ENCODE results near the gene ADARB2.

Gene ADARB2

DNA sequence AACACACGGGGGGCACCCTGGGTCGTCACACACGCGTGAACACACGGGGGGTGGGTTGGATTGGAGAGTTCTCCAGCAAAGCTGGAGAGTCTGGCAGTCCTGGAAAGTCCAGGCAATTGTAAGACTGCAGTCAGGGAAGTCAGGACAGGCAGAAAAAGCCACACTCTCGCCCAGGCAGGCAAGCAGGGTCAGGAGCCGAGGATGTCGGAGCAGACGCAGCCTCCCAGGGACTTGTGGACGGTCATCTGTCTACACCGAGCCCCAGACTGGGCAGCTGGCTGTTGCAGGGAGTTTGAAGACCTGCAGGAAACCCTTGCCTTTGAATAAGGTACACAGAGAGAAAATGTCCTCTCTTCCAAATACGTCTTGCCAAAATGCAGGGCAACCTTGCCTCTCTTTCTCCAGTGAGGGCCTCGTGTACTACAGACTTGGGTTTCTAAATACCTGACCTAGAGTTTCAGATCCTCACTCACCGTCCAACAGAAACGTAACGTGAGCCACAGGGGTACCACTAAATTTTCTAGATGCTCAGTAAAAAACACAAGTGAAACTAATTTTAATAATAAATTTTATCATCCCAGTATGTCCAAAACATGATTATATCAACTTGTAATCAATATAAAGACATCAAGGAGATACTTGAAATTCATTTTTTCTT, 176.7 kb downstream of the ADARB2 start:
- DNase-seq: no peak

GRCh38 chr10:1559761-1560160, 177.6 kb downstream of the ADARB2 start:
- no peak for DNase-seq

DNA sequence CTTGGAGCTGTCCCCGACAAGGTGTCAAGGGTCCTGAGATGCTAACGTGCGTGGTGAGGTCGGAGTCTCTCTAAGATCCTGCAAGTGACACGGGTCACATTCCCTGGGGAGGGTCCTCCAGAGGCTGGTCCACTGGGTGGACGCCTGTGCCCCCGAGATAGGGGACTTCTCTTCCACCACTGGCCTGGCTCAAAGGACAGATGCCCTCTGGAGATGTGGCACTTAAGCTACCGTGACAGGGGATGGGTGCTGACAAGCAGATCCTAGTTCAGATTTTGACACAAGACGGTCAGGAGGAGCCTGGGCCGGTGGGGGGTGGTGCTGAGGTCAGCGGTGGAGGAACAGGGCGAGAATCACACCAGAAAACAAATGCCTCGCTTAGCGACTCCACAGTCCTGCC, 178.0 kb downstream of the ADARB2 start:
- DNase-seq: no peak

DNA sequence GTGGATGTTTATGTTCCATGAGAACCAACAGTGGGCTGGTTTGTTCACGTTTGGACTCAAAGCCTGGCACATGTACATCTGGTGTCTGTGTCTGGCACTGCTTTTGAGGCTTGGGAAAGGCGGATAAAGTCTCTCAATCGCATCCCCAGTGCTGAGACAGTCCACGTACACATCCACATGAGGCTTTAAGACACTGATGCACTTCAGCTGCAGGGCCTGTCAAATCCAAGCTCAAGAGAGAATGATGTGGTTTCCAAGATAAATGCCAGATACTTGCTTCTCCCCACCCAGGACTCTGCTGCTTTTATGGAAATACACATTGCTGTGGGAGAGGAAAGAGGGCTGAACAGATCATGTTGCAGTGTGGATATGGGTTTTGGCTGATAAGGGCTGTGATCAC, 178.4 kb downstream of the ADARB2 start:
- DNase-seq: no peak

DNA sequence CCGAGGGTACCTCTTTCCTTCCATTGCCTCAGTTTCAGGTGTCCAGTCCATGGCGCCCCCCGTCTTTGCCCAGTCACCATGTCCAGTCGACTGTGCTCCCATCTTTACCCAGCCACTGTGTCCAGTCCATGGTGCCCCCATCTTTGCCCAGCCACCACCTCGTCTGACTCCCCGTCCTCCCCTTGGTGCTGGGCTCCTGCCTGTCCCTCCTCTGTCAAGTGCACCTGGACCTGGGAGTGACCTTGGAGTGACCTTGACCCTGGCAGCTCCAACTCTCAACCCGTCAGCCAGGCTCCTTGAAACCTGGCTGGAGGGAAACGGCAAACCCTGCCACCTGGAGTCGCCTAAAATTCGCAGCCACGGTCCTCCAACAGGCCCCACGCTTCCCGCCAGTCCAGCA, 180.2 kb downstream of the ADARB2 start:
- no peak for DNase-seq

GRCh38 chr10:1556496-1556895, 180.8 kb downstream of the ADARB2 start:
- DNase-seq: no peak

DNA sequence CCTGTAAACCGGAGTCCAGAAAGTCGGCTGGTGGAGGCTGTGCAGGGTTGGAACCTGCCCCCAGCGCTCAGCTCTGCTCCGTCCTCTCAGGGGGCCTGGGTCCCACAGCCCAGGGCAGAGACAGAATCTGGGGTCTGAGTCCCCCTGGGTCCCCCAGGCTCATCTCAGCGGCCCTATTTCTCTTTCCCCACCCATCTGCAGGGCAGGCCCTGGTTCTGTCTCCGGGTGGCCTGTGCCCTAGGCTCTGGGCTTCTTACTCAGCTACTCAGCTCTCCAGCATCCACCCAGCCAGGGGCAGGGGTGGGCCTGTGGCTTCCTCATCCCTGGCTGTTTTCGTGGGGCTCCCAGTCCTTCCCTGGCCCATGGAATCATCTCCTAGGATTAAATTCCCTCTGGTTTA, 183.4 kb downstream of the ADARB2 start:
- no peak for DNase-seq

DNA sequence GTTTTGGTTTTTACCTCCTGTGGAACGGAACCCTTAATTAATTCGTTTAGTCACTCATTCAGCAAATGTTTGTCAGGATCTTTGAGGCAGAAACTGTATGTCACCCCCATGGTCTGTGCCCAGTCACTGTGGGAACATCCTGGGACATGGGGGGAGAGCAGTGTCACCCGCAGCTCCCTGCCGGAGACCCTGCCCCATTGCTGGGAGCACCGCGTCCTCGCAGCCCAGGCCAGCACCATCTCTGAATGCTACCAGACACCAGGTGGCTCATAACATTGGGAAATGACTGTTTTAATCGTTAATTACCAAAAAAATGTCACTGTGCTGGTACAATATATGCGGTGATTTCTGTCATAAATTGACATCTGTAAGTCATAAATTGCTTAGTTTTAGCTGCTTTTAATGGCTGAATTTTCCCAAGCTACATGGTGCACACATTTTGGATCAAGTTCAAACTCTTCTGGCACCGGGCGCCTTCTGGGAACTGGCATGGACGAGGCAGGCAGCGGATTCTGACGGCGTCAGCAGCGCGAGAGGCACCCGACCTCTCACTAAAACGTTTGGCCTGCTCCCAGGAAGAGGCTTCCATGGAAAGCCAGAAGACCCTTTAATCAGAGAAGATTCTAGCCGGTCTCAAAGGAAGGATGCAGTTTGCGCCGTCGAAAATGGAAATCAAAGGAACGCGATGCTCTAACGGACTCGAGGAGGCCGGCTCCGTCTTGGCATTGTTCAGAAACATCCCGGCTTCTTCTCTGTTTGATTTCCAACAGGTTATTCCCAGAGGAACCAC, 184.2 kb downstream of the ADARB2 start:
- no peak for DNase-seq

DNA sequence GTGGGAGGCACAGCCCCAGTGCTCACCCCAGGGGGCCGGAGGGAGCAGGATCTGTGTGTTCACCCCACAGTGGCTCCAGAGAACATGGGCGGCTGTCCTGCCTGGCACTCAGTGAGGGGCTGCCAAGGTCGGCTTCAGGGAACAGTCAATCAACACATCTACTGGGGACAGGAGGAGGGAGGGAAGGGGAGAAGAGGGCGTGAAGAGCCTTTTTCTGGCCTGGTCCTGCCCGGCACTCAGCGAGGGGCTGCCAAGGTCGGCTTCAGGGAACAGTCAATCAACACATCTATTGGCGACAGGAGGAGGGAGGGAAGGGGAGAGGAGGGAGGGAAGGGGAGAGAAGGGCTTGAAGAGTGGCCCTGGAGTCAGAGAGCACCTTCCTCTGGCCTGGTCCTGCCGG, 184.9 kb downstream of the ADARB2 start:
- no peak for DNase-seq

DNA sequence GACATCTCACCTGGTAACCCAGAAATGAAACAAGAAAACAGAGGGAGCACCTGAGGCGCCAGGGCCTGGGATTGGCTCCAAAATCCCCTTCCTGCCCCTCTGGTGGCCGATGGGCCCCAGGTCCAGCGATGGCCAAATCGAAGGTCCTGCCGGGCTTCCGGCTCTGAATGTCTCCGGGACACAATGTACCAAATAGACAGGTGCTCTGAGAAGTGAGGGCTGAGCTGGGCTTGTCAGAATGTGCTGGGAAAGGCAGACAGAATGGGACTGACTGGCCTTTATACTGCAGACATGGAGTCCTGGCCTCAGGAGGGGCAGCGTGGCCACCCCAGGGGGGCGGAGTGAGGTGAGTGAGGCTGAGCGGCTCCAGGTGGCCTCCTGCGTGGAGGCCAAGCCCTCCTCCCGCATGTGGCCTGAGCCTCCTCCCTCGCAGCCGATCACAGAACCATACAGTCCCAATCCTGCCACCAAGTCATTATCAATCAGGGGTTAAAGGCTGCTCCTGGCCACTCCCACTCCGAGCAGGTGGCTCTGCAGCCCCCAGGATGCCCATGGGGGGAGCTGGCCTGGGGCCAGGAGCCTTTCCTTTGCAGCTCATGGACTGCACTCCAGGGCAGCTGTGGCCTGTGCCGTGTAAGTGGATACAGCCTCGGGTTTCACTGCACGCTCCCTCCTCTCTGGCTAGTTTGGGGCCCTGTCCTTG, 185.5 kb downstream of the ADARB2 start:
- DNase-seq: no peak

DNA sequence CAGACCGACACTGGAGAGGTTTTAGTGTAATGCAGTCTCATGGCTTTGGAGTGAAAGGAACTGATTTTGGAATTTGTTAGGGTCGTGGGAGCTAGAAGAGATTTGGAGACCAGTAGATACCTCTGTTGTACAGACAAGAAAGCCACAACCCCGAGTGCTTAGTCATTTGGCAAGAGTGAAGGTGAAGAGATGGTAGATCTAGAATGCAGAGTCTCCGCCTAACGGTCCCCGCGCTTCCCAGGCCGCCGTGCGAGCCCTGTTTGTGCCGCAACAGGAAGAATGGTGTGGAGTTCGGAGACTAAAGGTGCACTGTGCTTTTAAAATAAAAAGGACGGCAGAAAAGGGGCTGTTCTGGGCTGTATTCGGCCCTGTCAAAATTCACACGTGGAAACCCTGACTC, 186.7 kb downstream of the ADARB2 start:
- no peak for DNase-seq

DNA sequence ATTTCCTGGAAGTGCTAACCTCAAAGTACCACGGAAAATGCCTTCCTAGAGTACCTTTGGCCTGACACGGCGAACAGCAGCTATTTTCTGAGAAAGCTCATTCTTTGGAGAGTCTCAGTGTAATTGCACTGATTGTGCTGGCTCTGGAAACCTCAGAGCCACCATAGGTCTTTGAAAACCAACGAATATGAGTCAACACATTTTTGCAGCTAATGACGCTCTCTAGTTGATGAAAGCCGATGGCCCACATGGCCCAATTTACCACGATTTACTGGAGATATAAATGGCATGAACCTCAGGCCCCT, 187.1 kb downstream of the ADARB2 start:
- no peak for DNase-seq

GRCh38 chr10:1549591-1550290, 187.6 kb downstream of the ADARB2 start:
- DNase-seq: no peak

DNA sequence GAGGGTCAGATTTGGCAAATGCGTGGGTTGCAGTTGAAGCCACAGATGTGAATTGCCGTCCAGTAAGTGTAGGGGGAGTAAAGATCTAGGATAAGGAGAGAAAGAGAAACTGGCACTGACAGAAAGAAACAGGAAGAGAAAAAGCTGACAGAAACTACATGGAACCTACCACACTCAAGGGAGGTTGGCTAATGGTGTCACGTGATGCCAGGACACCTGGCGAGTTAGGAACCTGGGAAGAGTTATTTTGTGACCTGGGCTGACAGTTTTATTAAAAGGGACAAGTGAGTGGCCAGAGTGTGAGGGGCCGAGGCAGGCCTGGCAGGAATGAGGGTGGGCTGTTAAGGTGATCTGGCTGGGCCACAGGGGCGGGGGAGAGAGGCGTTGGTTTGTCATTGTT, 188.7 kb downstream of the ADARB2 start:
- DNase-seq: no peak

GRCh38 chr10:1548146-1548545, 189.2 kb downstream of the ADARB2 start:
- DNase-seq: no peak

DNA sequence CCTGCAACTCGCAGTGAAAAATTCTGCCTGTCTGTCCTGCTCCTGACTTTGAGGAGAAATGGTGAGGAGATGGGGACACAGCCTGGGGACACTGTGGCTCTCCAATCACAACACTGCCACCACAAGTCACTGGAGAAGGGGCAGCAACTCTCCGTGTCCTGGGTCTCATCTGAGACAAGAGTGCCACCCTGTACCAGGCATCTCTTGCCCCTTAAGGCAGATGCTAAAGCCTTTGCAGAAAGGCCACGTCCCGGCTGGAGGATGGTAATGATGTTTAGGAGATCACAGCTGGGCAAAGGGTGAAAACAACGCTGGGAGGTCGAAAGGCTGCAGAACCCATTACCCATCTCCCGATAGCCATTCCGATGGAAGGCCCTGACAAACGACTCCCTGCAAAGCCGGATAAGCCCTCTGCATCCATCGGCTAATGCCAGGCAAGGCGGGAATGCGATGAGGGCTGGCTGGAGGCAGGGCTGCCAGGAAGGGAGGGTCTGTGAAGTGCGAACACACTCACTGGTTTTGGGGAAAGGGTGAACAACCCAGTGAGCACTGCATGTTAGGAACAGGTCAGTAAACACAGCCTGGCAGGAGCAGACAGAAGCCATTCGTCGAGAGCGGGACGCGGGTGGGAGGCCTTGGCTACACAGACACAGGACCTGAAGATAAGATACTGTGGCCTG, 190.8 kb downstream of the ADARB2 start:
- DNase-seq: no peak

DNA sequence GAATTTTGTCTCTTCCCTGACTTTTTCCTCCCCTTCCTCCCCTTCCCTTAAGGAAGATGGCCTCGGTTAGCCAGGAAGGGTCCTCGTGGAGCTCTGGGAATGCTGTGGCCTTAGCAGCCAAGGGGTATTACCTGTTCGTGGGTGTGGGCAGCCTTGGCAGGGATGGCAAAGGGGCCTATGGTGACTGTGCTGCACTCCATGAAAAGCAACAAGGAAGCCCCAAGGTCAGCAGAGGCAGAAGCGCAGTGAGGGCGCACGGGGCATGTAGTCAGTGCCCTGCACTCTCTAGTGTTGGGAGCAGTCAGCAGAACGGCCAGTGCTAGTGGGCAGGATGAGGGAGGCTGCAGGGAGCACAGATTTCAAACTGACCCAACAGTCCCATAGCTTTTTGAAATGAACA, 191.8 kb downstream of the ADARB2 start:
- DNase-seq: no peak

DNA sequence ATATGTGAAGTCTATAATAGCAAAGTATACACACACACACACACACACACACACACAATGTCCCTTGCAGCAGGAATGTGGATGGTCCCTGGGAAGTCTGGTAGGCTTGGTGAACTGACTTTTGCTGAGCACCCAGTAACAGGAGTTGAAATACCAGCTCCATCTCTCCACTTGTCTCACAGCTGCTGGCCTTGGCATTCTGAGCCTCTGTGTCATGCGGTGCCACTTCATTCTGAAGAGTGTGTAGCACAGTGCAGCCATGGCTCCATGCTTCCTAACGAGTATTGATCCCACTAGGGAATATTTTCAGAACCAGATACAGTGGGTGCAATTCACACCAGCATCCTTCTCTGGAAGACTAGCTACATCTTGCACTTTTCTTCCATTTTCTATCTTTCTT, 192.4 kb downstream of the ADARB2 start:
- no peak for DNase-seq

DNA sequence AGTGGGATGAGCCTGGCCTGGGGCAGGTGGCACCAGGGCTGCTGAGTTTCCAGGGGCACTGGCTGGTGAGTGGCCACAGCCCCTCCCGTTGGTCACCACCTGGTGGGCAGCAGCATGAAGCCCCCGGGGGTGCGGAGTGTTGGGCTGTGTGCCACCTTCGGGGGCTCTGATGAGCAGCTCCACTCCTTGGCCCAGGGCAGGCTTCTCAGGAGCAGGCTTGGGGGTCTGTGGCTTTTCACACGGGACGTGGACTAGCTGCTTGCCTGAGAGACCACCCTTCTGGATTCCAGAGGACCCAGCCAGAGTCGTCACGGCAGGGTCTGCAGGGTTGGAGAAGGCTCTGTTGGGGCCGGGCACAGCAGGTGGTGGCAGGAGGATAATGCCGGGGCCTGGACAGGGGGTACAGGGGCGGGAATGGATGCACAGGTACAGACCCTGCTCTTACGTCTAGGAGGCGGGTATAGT, 193.1 kb downstream of the ADARB2 start:
- no peak for DNase-seq

GRCh38 chr10:1543596-1543995, 193.7 kb downstream of the ADARB2 start:
- DNase-seq: no peak

DNA sequence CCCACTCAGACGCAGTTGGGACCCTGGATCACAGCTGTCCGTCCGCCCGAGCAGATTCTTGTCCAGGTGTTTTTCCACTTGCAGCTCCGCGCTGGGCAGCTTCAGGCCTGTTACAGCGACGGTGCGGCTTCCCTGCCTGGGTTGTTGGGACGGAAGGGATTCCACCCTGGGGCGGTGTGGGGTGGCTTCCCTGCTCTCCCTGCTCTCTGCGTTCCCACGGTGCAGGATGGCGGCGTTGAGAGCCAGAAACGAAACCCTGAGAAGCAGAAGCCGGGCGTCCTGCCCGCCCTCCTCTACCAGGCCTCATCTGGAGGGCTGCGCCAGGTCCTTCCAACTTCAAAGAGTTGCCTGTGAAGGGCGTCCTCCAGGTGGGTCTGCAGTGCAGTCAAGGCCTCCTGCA, 194.4 kb downstream of the ADARB2 start:
- no peak for DNase-seq

- no peak for DNase-seq
Observed at GRCh38 chr10:1540144-1540543, 197.2 kb downstream of the ADARB2 start.

- DNase-seq: no peak
Observed at GRCh38 chr10:1539216-1539615, 198.1 kb downstream of the ADARB2 start.
